IPS DF 6.9 (cell line): ENCODE measurements around the gene RCAN2.

Experiments
- DNase-seq: peaks from one replicate; pipeline ENCODE4 v3.0.0-alpha.2; 2013; ENCODE audit warnings: low read depth, low spot score
- H3K27ac ChIP-seq: one replicate; pipeline ENCODE4 v1.5.1; 2013; ENCODE audit warnings: low read length, control low read depth
- H3K27me3 ChIP-seq: 2 replicates; pipeline ENCODE4 v1.6.1; 2013; ENCODE audit warnings: mild to moderate bottlenecking, low read length; ENCODE audit not compliant: control insufficient read depth, insufficient read depth
- H3K36me3 ChIP-seq: 2 replicates; pipeline ENCODE4 v1.6.1; 2013; ENCODE audit warnings: low read length; ENCODE audit not compliant: control insufficient read depth, insufficient read depth
- H3K4me1 ChIP-seq: 2 replicates; pipeline ENCODE4 v1.6.1; 2013; ENCODE audit warnings: low read length; ENCODE audit not compliant: control insufficient read depth, insufficient read depth
- H3K4me3 ChIP-seq: 2 replicates; pipeline ENCODE4 v1.5.1; 2013; ENCODE audit warnings: mild to moderate bottlenecking, low read length
- H3K9me3 ChIP-seq: 2 replicates; pipeline ENCODE4 v1.6.1; 2013; ENCODE audit warnings: low read length, inconsistent platforms; ENCODE audit not compliant: control insufficient read depth, insufficient read depth
- WGBS: extraction: QIAGEN DNeasy Blood & Tissue Kit; methylation state at CpG from one replicate; pipeline ENCODE4 v1.1.7; 2013; ENCODE audit warnings: mixed read lengths, missing lambda C conversion rate; ENCODE audit not compliant: insufficient read length, insufficient coverage; 5-methylcytosine and 5-hydroxymethylcytosine counted together

RCAN2 gene

DNA sequence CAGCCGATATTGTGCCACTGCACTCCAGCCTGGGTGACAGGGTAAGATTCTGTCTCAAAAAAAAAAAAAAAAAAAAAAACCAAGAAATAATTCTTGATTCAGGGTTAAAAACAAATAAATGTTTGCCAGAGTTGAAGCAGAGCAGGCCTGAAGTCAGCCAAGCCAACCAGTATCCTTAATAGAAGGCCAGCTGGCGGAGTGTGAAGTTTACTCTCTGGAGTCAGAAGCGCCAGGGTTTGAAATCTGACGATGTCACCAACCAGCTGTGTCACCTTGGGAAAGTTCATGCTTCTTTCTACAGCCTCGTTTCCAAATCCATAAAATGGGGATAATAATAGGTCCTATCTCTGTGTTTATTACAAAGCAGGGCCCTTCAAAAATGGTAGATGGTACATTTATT, 247.5 kb downstream of the RCAN2 start:
- Histone ChIP-seq H3K4me3 (no peak overlapping the region), H3K27ac (no peak overlapping the region), H3K27me3 (no peaks in the 10 kb centered on the region), H3K9me3 (no peaks in the 10 kb centered on the region), H3K36me3 (no peaks in the 10 kb centered on the region), H3K4me1 (no peaks in the 10 kb centered on the region)
- WGBS: no CpG with 5 or more reads among the region's 5 CpGs
- no peak for DNase-seq

DNA sequence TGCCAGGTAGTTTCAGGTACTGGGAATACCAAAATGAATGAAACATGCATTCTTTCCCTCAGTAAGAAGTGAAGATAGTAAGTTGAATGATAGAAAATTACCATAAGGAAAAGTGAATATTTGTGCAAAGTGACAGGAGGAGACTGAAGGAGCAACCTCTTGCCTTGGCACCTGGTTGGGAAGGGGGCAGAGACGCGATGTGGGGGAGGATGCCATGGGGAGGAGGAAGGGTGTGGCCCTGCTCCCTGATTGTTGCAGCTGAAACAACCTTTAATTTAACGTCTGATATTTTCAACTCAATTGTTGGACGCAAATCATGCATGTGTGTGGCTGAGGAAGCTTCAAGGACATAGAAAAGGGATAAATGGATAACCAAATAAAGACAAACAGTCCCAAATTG, 248.3 kb downstream of the RCAN2 start:
- H3K4me3 ChIP-seq: no peak overlapping the region

GRCh38 chr6:46240866-46241565, 250.2 kb downstream of the RCAN2 start:
- Histone ChIP-seq H3K4me3 (no peak overlapping the region), H3K4me1 (no peaks in the 10 kb centered on the region), H3K36me3 (no peaks in the 10 kb centered on the region), H3K9me3 (no peaks in the 10 kb centered on the region), H3K27ac (no peak overlapping the region), H3K27me3 (no peaks in the 10 kb centered on the region)
- 100% methylated on average over 1 of the region's 5 CpGs for WGBS
- no peak for DNase-seq

More for the DNA sequence above, 248.3 kb downstream of the RCAN2 start:
- Histone ChIP-seq H3K27ac (no peak overlapping the region), H3K27me3 (no peaks in the 10 kb centered on the region), H3K9me3 (no peaks in the 10 kb centered on the region), H3K4me1 (no peaks in the 10 kb centered on the region), H3K36me3 (no peaks in the 10 kb centered on the region)
- no CpG with 5 or more reads among the region's 4 CpGs for WGBS
- no peak for DNase-seq

DNA sequence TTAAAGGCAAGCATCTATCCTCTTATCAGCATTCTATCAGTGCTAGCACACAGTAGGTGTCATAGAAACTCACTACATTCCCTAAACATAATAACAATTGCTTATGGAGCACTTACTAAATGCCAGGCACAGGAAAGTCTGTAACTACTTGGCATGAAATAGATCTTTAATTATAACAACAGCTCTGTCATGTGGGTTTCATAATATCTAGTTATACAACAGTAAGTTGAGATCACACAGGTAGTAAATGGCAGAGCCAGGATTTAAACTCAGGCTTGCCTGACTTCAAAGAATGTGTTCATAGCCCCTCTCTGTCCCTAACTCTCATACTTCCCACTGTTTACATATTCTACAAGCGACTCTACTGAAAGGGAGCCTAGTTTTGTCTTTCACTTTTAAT, 254.5 kb downstream of the RCAN2 start:
- Histone ChIP-seq H3K4me3 (no peak overlapping the region), H3K9me3 (no peaks in the 10 kb centered on the region), H3K4me1 (no peaks in the 10 kb centered on the region), H3K36me3 (no peaks in the 10 kb centered on the region), H3K27ac (no peak overlapping the region), H3K27me3 (no peaks in the 10 kb centered on the region)
- no CpG with 5 or more reads among the region's 1 CpG for WGBS
- no peak for DNase-seq

GRCh38 chr6:46235242-46235641, 256.0 kb downstream of the RCAN2 start:
- Histone ChIP-seq H3K27ac (no peak overlapping the region), H3K9me3 (no peaks in the 10 kb centered on the region; the same call in 1 of the 2 replicates), H3K36me3 (no peaks in the 10 kb centered on the region), H3K4me1 (no peaks in the 10 kb centered on the region), H3K27me3 (no peaks in the 10 kb centered on the region), H3K4me3 (no peak overlapping the region)
- WGBS: no CpG with 5 or more reads among the region's 3 CpGs
- DNase-seq: no peak

GRCh38 chr6:46234700-46235099, 256.5 kb downstream of the RCAN2 start:
- Histone ChIP-seq H3K9me3 (no peaks in the 10 kb centered on the region; the same call in 1 of the 2 replicates), H3K36me3 (no peaks in the 10 kb centered on the region), H3K4me1 (no peaks in the 10 kb centered on the region), H3K27me3 (no peaks in the 10 kb centered on the region), H3K27ac (no peak overlapping the region), H3K4me3 (no peak overlapping the region)
- DNase-seq: no peak
- WGBS: no CpG with 5 or more reads among the region's 3 CpGs

DNA sequence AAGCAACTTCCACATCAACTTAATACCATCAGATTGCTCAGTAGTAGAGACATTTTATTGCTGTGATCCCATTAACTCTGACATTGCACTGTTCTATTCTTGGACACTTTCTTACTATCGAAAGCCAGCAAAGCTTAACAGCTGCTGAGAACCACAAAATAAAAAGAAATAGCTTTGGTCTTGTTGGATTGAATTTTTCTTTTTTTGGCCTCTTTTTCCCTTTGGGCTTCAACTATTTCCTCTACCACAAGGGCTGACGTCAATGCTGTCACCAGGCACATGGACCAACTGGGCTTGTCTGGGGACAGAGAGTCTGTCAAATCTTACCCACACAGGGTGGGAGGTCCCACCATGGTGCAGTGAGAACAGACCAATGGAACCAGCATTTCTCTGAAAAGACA, 257.1 kb downstream of the RCAN2 start:
- no CpG with 5 or more reads among the region's 2 CpGs for WGBS
- no peak for DNase-seq
- Histone ChIP-seq H3K27me3 (no peaks in the 10 kb centered on the region), H3K4me1 (no peaks in the 10 kb centered on the region), H3K36me3 (no peaks in the 10 kb centered on the region), H3K4me3 (no peak overlapping the region), H3K27ac (no peak overlapping the region), H3K9me3 (no peaks in the 10 kb centered on the region; the same call in 1 of the 2 replicates)

DNA sequence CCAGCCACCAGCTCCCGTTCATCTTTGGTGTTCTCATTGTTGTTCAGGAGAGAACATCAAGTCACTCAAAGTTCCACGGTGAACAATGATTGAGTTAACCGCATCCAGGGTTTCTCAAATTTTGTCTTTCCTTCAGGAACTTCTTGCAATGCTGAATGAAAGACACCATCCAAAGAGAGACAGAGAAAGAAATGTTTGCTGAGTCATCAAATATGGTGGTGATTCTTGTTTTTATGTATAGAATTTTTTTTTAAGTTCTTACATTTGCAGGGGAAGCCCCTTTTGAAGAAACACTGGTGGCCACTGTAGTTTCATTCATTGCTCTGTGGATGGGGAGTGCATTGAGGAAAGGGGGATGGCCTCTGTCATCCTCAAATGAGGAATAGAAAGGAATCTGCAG, 258.1 kb downstream of the RCAN2 start:
- no peaks in the 10 kb centered on the region for H3K36me3 ChIP-seq
- H3K27me3 ChIP-seq: no peaks in the 10 kb centered on the region
- no peak overlapping the region for H3K4me3 ChIP-seq
- no peaks in the 10 kb centered on the region for H3K4me1 ChIP-seq
- no peaks in the 10 kb centered on the region; the same call in 1 of the 2 replicates for H3K9me3 ChIP-seq
- WGBS: no CpG with 5 or more reads among the region's 3 CpGs
- no peak for DNase-seq
- no peak overlapping the region for H3K27ac ChIP-seq

GRCh38 chr6:46222286-46222685, 269.0 kb downstream of the RCAN2 start:
- no peaks in the 10 kb centered on the region for H3K27me3 ChIP-seq
- no peak overlapping the region for H3K27ac ChIP-seq
- no peak overlapping the region for H3K4me3 ChIP-seq
- H3K4me1 ChIP-seq: no peaks in the 10 kb centered on the region
- no peak for DNase-seq
- no peaks in the 10 kb centered on the region for H3K36me3 ChIP-seq
- WGBS: no CpG with 5 or more reads among the region's 1 CpG
- H3K9me3 ChIP-seq: no peaks in the 10 kb centered on the region

DNA sequence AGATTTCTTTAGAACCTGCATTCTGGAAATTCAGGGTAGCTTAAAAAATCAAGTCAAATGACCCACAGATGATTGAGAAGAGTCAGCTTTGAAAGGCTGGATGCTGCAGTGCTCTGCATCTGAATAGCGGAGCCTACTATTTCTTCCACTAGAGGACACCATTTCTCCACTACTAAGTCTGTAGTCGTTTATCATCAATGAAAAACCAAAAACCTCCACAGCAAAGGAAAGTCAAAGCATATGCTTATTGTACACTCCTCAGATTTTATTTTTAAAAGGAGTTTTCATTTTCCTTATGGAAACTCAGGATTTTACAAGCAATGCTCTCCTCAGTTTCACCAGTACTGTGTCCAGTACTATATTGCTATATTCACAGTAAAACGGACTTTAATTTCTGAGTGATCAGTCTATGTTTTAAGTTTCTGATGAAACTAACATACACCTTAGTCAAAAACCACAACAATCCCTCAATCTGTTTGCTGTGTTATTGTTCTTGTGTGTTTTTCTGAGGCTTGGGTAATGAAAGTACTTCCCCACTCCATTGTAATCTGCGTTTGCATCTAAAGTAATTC, 269.9 kb downstream of the RCAN2 start:
- H3K9me3 ChIP-seq: no peaks in the 10 kb centered on the region
- no CpG with 5 or more reads among the region's 4 CpGs for WGBS
- no peaks in the 10 kb centered on the region for H3K4me1 ChIP-seq
- no peak for DNase-seq
- no peak overlapping the region for H3K27ac ChIP-seq
- H3K36me3 ChIP-seq: no peaks in the 10 kb centered on the region
- no peak overlapping the region for H3K4me3 ChIP-seq
- no peaks in the 10 kb centered on the region for H3K27me3 ChIP-seq
